Pons (tissue), 1 donor: ENCODE data around the gene LARP1.
"Not testable (repeated sequence)": the region's sequence is repeated elsewhere in the genome, so short reads cannot be mapped to it uniquely, and the experiment has no call there.

Source experiments
- DNase-seq: peaks from one replicate; pipeline ENCODE4 v3.0.0-alpha.2; 2016; ENCODE audit warnings: low spot score

LARP1 gene

DNA sequence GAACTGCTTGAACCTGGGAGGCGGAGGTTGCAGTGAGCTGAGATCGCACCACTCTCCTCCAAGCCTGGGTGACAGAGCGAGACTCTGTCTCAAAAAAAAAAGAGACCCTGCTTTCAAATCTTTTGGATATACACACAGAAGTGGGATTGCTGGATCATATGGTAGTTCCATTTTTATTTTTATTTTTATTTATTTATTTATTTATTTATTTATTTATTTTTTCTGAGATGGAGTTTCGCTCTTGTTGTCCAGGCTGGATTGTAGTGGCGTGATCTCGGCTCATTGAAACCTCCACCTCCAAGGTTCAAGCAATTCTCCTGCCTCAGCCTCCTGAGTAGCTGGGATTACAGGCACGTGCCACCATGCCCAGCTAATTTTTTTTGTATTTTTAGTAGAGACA lies 19.8 kb upstream of the LARP1 start:
- DNase-seq: not testable (repeated sequence)

GRCh38 chr5:154736372-154736771 lies 18.8 kb upstream of the LARP1 start:
- DNase-seq: not testable (repeated sequence)

GRCh38 chr5:154737667-154738320 lies 17.4 kb upstream of the LARP1 start:
- no peak for DNase-seq

- peak; percentile 86 for DNase-seq
Observed at GRCh38 chr5:154740483-154740882, 14.7 kb upstream of the LARP1 start.

GRCh38 chr5:154740957-154741356 lies 14.2 kb upstream of the LARP1 start:
- DNase-seq: peak; percentile 53

GRCh38 chr5:154741415-154741814 lies 13.8 kb upstream of the LARP1 start:
- no peak for DNase-seq

DNA sequence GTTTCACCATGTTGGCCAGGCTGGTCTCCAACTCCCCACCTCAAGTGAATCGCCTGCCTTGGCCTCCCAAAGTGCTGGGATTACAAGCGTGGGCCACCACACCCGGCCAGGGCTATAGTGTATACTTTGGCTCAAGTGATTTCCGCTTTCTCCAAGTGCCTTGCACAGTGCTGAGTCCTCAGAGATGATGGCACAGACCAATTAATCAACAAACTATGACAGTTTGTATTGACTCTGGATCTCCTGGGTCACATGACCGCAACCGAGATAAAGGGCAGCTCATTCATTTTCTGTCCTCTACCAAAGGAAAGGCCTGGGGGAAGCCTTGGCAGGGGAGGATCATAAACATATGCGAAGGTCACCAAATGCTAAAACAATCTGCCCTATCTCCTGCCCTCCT lies 11.4 kb upstream of the LARP1 start:
- DNase-seq: no peak

DNA sequence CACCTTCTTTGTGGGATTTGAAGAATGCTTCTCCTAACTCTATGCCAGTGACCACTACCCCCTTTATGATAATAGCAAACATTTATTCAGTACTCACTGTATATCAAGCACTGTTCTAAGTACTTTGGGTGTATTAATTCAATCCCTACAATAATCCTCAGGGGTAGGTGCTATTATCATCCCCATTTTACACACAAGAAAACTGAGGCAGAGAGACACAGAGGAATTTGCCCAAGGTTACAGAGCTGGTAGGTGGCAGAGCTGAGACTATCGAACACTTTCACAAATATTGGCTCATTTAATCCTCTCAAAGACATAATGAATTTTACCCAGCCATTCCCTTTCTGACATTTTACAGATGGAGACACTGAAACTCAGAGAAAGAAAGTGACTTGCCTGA lies 9.8 kb upstream of the LARP1 start:
- DNase-seq: no peak

GRCh38 chr5:154749491-154749890 lies 5.7 kb upstream of the LARP1 start:
- no peak for DNase-seq

DNA sequence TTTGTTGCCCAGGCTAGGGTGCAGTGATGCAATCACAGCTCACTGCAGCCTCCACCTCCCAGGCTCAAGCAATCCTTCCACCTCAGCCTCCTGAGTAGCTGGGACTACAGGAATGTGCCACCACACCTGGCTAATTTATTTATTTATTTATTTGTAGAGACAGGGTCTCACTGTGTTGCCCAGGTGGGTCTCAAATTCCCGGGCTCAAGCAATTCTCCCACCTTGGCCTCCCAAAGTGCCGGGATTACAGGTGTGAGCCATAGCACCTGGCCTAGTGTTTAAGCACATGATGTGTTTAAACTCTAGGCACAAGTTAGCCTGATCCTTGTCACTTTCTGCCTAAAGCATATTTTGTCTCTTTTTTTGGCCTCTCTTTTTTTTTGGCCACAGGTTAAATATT lies 4.5 kb upstream of the LARP1 start:
- DNase-seq: not testable (repeated sequence)

DNA sequence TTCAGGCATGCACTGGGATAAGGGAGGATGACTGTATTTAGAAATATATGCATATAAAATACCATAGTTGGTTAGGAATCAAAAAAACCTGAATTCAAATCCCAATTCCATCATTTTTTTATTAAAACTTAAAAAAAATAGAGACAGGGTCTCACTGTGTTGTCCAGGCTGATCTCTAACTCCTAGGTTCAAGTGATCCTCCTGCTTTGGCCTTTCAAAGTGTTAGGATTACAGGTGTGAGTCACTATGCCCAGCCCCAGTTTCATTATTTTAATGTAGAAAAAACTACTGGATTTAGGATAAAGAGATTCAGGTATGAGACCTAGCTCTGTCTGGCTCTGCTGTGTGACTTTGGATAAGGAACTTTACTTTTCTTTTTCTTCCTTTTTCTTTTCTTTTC lies 3.3 kb upstream of the LARP1 start:
- no peak for DNase-seq

DNA sequence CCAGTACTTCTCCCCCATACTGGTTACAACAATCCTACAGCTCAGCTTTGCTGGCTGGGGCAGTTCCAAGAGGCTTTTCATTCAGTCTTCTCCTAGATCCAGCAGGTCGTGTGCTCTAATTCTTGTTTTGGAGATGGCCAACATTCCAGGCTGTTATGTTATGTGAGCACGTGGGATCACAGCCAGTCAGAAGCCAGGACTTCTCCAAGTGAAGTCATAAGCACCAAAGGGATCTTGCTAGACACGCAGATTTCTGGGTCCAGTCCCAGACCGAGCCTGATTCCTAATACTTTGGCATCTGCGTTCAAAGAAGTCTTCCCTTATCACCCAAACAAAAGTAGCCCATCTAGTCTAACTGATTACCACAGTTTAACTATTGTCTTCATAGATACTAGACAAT lies 1.4 kb upstream of the LARP1 start:
- peak; percentile 48 for DNase-seq

GRCh38 chr5:154754460-154755360 lies 467 bp upstream of the LARP1 start:
- DNase-seq: peak; percentile 98

- peak; percentile 34 for DNase-seq
Observed at GRCh38 chr5:154756009-154756867, 1.1 kb downstream of the LARP1 start.

GRCh38 chr5:154756868-154757813 lies 2.0 kb downstream of the LARP1 start:
- peak; percentile 55 for DNase-seq

GRCh38 chr5:154757814-154758406 lies 2.7 kb downstream of the LARP1 start:
- peak; percentile 39 for DNase-seq

DNA sequence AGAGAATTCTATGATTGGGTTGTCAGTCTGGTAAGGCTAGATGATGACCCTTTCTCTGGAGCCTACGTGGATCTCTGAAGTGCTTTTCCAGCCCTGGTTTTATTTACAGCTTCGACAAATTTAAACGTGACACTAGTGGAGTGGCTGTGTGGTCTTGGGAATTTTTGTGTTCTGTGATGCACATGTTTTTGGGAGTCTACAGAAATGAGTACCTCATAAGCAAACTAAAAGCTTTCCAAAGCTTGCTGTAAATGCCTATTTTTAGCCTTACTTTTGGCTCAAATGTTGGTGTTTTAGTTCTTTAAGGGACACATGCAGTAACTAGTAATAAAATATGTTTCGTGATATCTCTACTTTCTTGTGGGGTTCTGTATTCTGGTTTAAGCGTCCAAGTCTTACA lies 3.3 kb downstream of the LARP1 start:
- no peak for DNase-seq

- DNase-seq: no peak
Observed at GRCh38 chr5:154758977-154759376, 3.8 kb downstream of the LARP1 start.

- not testable (repeated sequence) for DNase-seq
Observed at GRCh38 chr5:154759868-154760267, 4.7 kb downstream of the LARP1 start.

- DNase-seq: no peak
Observed at GRCh38 chr5:154761046-154761736, 6.0 kb downstream of the LARP1 start.
